ENCODE results near the gene CAND1. TPM values are rescaled to one million over a fixed set of nuclear protein-coding genes. Genes with fewer than 3 reads are reported as not detected.

Gene CAND1
- total RNA-seq, 1 donor from 2014 or later = 230 TPM

DNA sequence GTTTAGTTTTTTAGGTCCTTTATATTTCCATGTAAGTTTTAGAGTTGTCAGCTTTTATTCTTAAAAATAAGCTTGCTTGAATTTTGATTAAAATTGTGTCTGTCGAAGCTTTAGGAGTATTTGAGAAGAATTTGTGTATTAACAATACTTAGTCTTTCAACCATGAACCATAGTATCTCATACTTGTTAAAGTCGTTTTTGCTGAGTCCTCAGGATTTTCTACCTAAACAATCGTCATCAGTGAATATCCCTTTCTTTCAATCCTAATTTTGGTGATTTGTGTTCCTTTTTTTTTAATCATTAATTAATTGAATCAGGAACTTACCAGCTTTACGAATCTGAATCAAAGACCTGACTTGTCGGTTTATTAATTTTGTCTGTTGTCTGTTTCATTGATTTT, 18.2 kb downstream of the CAND1 start:
- no peaks in the 10 kb centered on the region for H3K27me3 Mint-ChIP-seq
- DNase-seq (ENCODE audit: low spot score, unreplicated experiment) = no peak
- no peak for TF ChIP-seq CTCF (IDR thresholded peaks at IDR 0.05; ENCODE audit: unreplicated experiment)
- H3K36me3 Mint-ChIP-seq (ENCODE audit: insufficient read depth) = peaks cover 25% of the 10 kb centered on the region
- no peak overlapping the region for H3K27ac Mint-ChIP-seq
- H3K9me3 Mint-ChIP-seq (ENCODE audit: low read depth) = no peaks in the 10 kb centered on the region
- no peaks in the 10 kb centered on the region for H3K4me1 Mint-ChIP-seq (ENCODE audit: low read depth)
- H3K4me3 Mint-ChIP-seq (ENCODE audit: low read depth) = no peak overlapping the region

DNA sequence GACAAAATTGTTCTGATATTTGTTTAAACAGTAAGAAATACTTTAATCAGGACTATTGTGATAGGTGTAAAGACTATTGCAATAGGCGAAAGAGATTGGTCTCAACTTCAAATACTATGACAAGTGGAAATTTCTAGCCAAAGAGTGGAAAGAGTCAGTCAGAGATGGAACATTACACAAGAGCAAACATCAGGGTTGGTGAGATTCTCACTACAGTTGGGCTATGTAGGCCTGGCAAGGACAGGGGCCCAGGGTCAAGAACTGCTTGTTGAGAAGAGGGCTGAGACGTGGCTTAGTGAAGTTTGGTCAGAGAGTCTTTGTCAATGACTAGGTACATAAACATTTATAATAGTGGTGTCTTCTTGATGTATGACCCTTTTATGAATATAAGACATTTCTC, 19.4 kb downstream of the CAND1 start:
- no peak for TF ChIP-seq CTCF (IDR thresholded peaks at IDR 0.05; ENCODE audit: unreplicated experiment)
- H3K27me3 Mint-ChIP-seq = no peaks in the 10 kb centered on the region

DNA sequence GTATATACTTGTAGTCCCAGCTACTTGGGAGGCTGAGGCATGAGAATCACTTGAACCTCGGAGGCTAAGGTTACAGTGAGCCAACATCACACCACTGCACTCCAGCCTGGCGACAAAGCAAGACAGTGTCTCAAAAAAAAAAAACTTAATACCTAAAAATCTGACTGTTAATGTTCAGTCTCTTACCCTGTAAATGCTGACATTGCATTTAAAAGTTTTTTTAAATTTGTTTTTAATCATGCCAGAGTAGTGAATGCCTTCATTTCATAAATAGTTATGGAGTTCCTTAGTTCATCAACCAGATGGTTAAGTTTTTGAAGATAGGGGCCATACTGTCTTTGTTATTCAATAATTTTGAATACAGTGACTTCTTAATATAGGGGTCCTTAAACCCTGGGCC, 21.2 kb downstream of the CAND1 start:
- Mint-ChIP-seq H3K27ac (no peak overlapping the region), H3K27me3 (no peaks in the 10 kb centered on the region), H3K36me3 (ENCODE audit: insufficient read depth) (peaks cover 22% of the 10 kb centered on the region)

More for the DNA sequence above, 19.4 kb downstream of the CAND1 start:
- Mint-ChIP-seq H3K4me1 (ENCODE audit: low read depth) (no peaks in the 10 kb centered on the region), H3K9me3 (ENCODE audit: low read depth) (no peaks in the 10 kb centered on the region), H3K36me3 (ENCODE audit: insufficient read depth) (peaks cover 27% of the 10 kb centered on the region), H3K27ac (no peak overlapping the region), H3K4me3 (ENCODE audit: low read depth) (no peak overlapping the region)
- DNase-seq (ENCODE audit: low spot score, unreplicated experiment) = no peak

GRCh38 chr12:67299526-67299925, 30.4 kb downstream of the CAND1 start:
- H3K4me1 Mint-ChIP-seq (ENCODE audit: low read depth) = peaks cover 22% of the 10 kb centered on the region
- TF ChIP-seq CTCF (IDR thresholded peaks at IDR 0.05; ENCODE audit: unreplicated experiment) = no peak
- peak overlapping the region; percentile 42 for H3K27ac Mint-ChIP-seq
- H3K27me3 Mint-ChIP-seq = no peaks in the 10 kb centered on the region
- peaks cover 37% of the 10 kb centered on the region for H3K36me3 Mint-ChIP-seq (ENCODE audit: insufficient read depth)
- DNase-seq (ENCODE audit: low spot score, unreplicated experiment) = no peak
- H3K9me3 Mint-ChIP-seq (ENCODE audit: low read depth) = no peaks in the 10 kb centered on the region
- H3K4me3 Mint-ChIP-seq (ENCODE audit: low read depth) = no peak overlapping the region

More for the DNA sequence above, 21.2 kb downstream of the CAND1 start:
- DNase-seq (ENCODE audit: low spot score, unreplicated experiment) = no peak
- TF ChIP-seq CTCF (IDR thresholded peaks at IDR 0.05; ENCODE audit: unreplicated experiment) = no peak
- Mint-ChIP-seq H3K9me3 (ENCODE audit: low read depth) (no peaks in the 10 kb centered on the region), H3K4me3 (ENCODE audit: low read depth) (no peak overlapping the region), H3K4me1 (ENCODE audit: low read depth) (no peaks in the 10 kb centered on the region)

GRCh38 chr12:67299926-67300325, 30.8 kb downstream of the CAND1 start:
- Mint-ChIP-seq H3K27me3 (no peaks in the 10 kb centered on the region), H3K9me3 (ENCODE audit: low read depth) (no peaks in the 10 kb centered on the region), H3K36me3 (ENCODE audit: insufficient read depth) (peaks cover 37% of the 10 kb centered on the region), H3K4me1 (ENCODE audit: low read depth) (peaks cover 23% of the 10 kb centered on the region), H3K4me3 (ENCODE audit: low read depth) (no peak overlapping the region), H3K27ac (peak overlapping the region; percentile 44)
- DNase-seq (ENCODE audit: low spot score, unreplicated experiment) = no peak
- no peak for TF ChIP-seq CTCF (IDR thresholded peaks at IDR 0.05; ENCODE audit: unreplicated experiment)
